ENCODE measurements around the gene ZBTB34.

The ZBTB34 gene

GRCh38 chr9:126872516-126872915 lies 12.1 kb downstream of the ZBTB34 start:
- ChIA-PET POLR2A (interaction anchor here (0.6 to 1.3 kb wide), 2 partner anchors 10 to 937 kb away, joined by 3 to 4 read pairs; no protein-coding TSS in a partner anchor), CTCF (interaction anchor here (0.8 to 1.7 kb wide), 6 partner anchors 9 to 247 kb away, joined by 3 to 4 read pairs (median 3); no protein-coding TSS in a partner anchor)
- no peak for TF ChIP-seq CTCF (IDR thresholded peaks at IDR 0.05; ENCODE audit: control extremely low read depth, extremely low read depth, low read depth, missing control alignments)
- DNase-seq (ENCODE audit: extremely low spot score): peak; percentile 27

- ChIA-PET CTCF (no interaction called here), POLR2A (no interaction called here)
- DNase-seq (ENCODE audit: extremely low spot score): no peak
- TF ChIP-seq CTCF (IDR thresholded peaks at IDR 0.05; ENCODE audit: control extremely low read depth, extremely low read depth, low read depth, missing control alignments): no peak
These were observed 14.3 kb downstream of the ZBTB34 start for GRCh38 chr9:126874546-126875314.

- POLR2A ChIA-PET: no interaction called here
- no peak for DNase-seq (ENCODE audit: extremely low spot score)
- CTCF ChIA-PET: no interaction called here
- no peak for TF ChIP-seq CTCF (IDR thresholded peaks at IDR 0.05; ENCODE audit: control extremely low read depth, extremely low read depth, low read depth, missing control alignments)
These were observed 15.5 kb downstream of the ZBTB34 start for GRCh38 chr9:126875756-126876510.

- CTCF ChIA-PET: no interaction called here
- TF ChIP-seq CTCF (IDR thresholded peaks at IDR 0.05; ENCODE audit: control extremely low read depth, extremely low read depth, low read depth, missing control alignments): no peak
- POLR2A ChIA-PET: no interaction called here
- DNase-seq (ENCODE audit: extremely low spot score): no peak
These were observed 16.1 kb downstream of the ZBTB34 start for GRCh38 chr9:126876531-126876930.

GRCh38 chr9:126877418-126877817 lies 17.0 kb downstream of the ZBTB34 start:
- no peak for TF ChIP-seq CTCF (IDR thresholded peaks at IDR 0.05; ENCODE audit: control extremely low read depth, extremely low read depth, low read depth, missing control alignments)
- POLR2A ChIA-PET: no interaction called here
- DNase-seq (ENCODE audit: extremely low spot score): no peak
- CTCF ChIA-PET: no interaction called here

- CTCF ChIA-PET: interaction anchor here (1.3 kb wide), 1 partner anchor 16 kb away, joined by 4 read pairs; no protein-coding TSS in a partner anchor
- no peak for TF ChIP-seq CTCF (IDR thresholded peaks at IDR 0.05; ENCODE audit: control extremely low read depth, extremely low read depth, low read depth, missing control alignments)
- DNase-seq (ENCODE audit: extremely low spot score): no peak
- POLR2A ChIA-PET: no interaction called here
These were observed 18.8 kb downstream of the ZBTB34 start for GRCh38 chr9:126879288-126879687.

Measured in GM10248 (cell line).